ENCODE results near the gene HOXC6. TPM values are rescaled to one million over a fixed set of nuclear protein-coding genes. Genes with fewer than 3 reads are reported as not detected.

The HOXC6 gene
- total RNA-seq, 4 donors from 2014 or later, result 3.6 to 17.3 (median 7.2) TPM

- Histone ChIP-seq H3K36me3 (no peaks in the 10 kb centered on the region), H3K4me3 (peak overlapping the region; percentile 8 to 38 (median 18)), H3K27me3 (peaks cover 0 to 55% of the 10 kb centered on the region in 2 donors), H3K9me3 (no peaks in the 10 kb centered on the region), H3K4me1 (peaks cover 0 to 79% (median 12%) of the 10 kb centered on the region in 4 donors), H3K27ac (peak overlapping the region; percentile 78 to 99 (median 92))
- WGBS, 2 donors, result 18 to 44% methylated on average over 30 to 36 of the region's 36 CpGs
- no peak for TF ChIP-seq POLR2A (IDR thresholded peaks at IDR 0.05)
- no peak for DNase-seq (ENCODE audit: low spot score in 2 of 2)
Measured at GRCh38 chr12:54014377-54015017, 13.7 kb upstream of the HOXC6 start.

DNA sequence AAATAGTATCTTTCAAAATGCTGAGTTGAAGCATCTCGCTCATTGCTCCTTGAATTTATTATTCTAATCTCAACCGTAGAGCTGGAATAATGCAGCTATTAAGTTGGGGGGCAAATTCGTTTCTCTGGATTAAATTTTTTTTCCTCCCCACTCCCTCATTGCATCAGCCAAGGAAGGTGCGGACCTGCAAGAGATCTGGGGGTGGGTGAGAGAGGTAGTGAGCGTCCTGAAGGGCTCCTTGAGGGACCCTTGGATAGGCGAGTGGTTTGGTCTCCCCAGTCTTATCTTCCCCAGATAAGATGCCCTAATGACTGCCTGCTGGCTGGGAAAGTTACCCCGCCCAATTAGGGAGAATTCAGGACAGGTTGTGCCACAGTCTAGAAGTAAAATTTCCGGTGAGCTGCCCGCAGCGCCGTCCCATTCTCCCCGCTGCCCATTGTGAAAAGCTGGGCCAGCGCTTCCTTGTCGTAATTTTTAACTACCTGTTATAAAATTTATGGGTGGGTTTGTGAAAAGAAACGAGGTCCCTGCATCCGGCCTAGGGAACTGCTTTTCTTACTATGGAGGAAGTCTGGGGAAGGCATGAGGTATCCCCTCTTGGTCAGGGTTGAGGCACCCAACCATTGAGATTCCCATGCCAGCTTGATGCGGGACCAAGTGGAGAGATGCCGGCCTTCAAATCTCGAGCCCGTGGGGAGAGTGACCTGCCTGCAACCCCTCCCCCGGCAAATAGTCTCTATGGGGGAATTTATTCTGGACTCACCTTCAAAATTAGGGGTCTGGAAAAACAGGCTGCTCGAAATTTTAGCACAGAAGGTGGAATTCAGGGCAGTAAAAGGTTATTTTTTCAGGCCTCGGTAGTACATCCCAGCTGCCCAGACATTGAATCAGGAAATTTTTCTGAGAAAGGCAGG is 13.0 kb upstream of the HOXC6 start:
- DNase-seq (ENCODE audit: low spot score in 2 of 2), result no peak
- H3K9me3 ChIP-seq, result no peaks in the 10 kb centered on the region
- H3K27me3 ChIP-seq, result peaks cover 0 to 49% of the 10 kb centered on the region in 2 donors
- no peaks in the 10 kb centered on the region for H3K36me3 ChIP-seq
- H3K4me1 ChIP-seq, result peaks cover 0 to 78% (median 11%) of the 10 kb centered on the region in 4 donors
- H3K4me3 ChIP-seq, result peak overlapping the region in 3 of 4 donors; percentile 8 to 38 (median 16)
- TF ChIP-seq POLR2A (IDR thresholded peaks at IDR 0.05) (no peak), CTCF (IDR thresholded peaks at IDR 0.05) (no peak), EP300 (IDR thresholded peaks at IDR 0.05) (no peak)
- peak overlapping the region in 3 of 4 donors; percentile 87 to 99 (median 96) for H3K27ac ChIP-seq
- 52 to 66% methylated on average over 23 of the region's 23 CpGs for WGBS, 2 donors

- peak overlapping the region; percentile 87 to 99 (median 96) for H3K27ac ChIP-seq
- peak overlapping the region; percentile 53 to 74 (median 62) for H3K4me3 ChIP-seq
- no peaks in the 10 kb centered on the region for H3K9me3 ChIP-seq
- WGBS, 2 donors, result 9 to 14% methylated on average over 3 of the region's 3 CpGs
- H3K36me3 ChIP-seq, result no peaks in the 10 kb centered on the region
- DNase-seq (ENCODE audit: low spot score in 2 of 2), result no peak
- TF ChIP-seq EP300 (IDR thresholded peaks at IDR 0.05), result no peak
- TF ChIP-seq CTCF (IDR thresholded peaks at IDR 0.05), result no peak
- peaks cover 0 to 79% (median 15%) of the 10 kb centered on the region in 4 donors for H3K4me1 ChIP-seq
- H3K27me3 ChIP-seq, result peaks cover 0 to 52% of the 10 kb centered on the region in 2 donors
Measured at GRCh38 chr12:54016051-54016450, 12.2 kb upstream of the HOXC6 start.

DNA sequence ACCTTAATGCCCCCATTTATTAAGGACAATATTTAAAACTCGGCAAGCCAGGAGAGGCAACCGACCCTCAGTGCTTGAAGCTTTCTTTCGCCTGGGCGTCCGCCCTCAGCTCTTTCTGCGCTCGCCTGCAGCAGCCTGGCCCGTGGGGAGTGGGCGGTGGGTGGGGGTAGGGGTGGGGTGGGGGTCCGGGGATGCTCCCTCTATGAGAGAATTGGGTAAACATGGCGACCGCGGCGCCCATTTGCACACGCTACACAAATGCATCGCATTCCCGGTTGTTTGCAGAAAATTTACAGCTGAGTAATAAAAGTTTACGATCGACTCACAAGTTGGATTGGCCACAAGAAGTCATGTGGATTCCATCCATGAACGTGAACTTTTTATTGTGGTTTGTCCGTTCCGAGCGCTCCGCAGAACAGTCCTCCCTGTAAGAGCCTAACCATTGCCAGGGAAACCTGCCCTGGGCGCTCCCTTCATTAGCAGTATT is 11.7 kb upstream of the HOXC6 start:
- no peak for DNase-seq (ENCODE audit: low spot score in 2 of 2)
- Histone ChIP-seq H3K27me3 (peaks cover 0 to 51% of the 10 kb centered on the region in 2 donors), H3K9me3 (no peaks in the 10 kb centered on the region), H3K4me3 (peak overlapping the region; percentile 53 to 74 (median 62)), H3K4me1 (peaks cover 0 to 79% (median 16%) of the 10 kb centered on the region in 4 donors), H3K27ac (peak overlapping the region; percentile 87 to 99 (median 96)), H3K36me3 (no peaks in the 10 kb centered on the region)
- peak in 1 of 2 donors; percentile 75 for TF ChIP-seq EP300 (IDR thresholded peaks at IDR 0.05)
- no peak for TF ChIP-seq CTCF (IDR thresholded peaks at IDR 0.05)
- TF ChIP-seq POLR2A (IDR thresholded peaks at IDR 0.05), result no peak
- WGBS, 2 donors, result 1% methylated on average over 25 of the region's 25 CpGs

DNA sequence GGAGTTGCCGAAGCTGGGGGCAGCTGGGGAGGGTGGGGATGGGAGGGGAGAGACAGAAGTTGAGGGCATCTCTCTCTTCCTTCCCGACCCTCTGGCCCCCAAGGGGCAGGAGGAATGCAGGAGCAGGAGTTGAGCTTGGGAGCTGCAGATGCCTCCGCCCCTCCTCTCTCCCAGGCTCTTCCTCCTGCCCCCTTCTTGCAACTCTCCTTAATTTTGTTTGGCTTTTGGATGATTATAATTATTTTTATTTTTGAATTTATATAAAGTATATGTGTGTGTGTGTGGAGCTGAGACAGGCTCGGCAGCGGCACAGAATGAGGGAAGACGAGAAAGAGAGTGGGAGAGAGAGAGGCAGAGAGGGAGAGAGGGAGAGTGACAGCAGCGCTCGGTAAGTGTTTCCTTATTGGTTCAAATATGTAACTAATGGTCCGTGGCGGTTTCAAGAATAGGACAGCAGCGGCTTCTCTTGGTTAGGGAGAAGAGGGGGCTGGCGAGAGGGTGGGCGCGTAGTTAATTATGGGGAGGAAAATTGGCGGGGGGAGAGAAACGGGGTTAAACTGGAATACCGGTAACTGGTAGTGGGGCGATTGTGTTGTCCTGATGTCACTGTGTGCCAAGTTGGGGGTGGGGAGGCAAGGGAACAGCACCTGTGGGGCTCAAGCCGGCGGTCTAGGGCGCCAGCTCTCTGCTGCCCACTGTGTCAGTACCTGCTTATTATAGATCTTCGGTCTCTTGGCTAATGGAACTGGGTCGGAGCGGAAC is 11.0 kb upstream of the HOXC6 start:
- Histone ChIP-seq H3K4me1 (peaks cover 0 to 82% (median 19%) of the 10 kb centered on the region in 4 donors), H3K36me3 (no peaks in the 10 kb centered on the region), H3K27me3 (peaks cover 0 to 46% of the 10 kb centered on the region in 2 donors), H3K4me3 (peak overlapping the region; percentile 53 to 74 (median 62)), H3K9me3 (no peaks in the 10 kb centered on the region), H3K27ac (peak overlapping the region; percentile 87 to 99 (median 96))
- no peak for DNase-seq (ENCODE audit: low spot score in 2 of 2)
- 1 to 2% methylated on average over 24 of the region's 24 CpGs for WGBS, 2 donors
- TF ChIP-seq POLR2A (IDR thresholded peaks at IDR 0.05) (no peak), CTCF (IDR thresholded peaks at IDR 0.05) (no peak), EP300 (IDR thresholded peaks at IDR 0.05) (no peak)

Measured in tibial nerve (tissue), 4 donors.